Measurements from ENCODE around the gene SNHG17.

Gene SNHG17

GRCh38 chr20:38387953-38388352, 47.2 kb downstream of the SNHG17 start:
- Histone ChIP-seq H2AK5ac (ENCODE audit: low read depth, low read length) (no peak overlapping the region), H3K14ac (ENCODE audit: low read length) (no peak overlapping the region), H3K9ac (ENCODE audit: low read depth, low read length, poor library complexity) (no peak overlapping the region), H4K8ac (ENCODE audit: low read depth, low read length) (no peak overlapping the region), H3K79me1 (ENCODE audit: low read depth, low read length) (no peaks in the 10 kb centered on the region), H3K18ac (ENCODE audit: low read length) (no peak overlapping the region), H3K4me3 (ENCODE audit: low read length in 2 of 2) (no peak overlapping the region), H3K27me3 (ENCODE audit: control insufficient read depth in 3 of 3, insufficient read depth in 3 of 3, low read depth in 1 of 3, low read length in 3 of 3) (no peaks in the 10 kb centered on the region), H3K9me3 (replicated peaks in 1 of 2; ENCODE audit: control insufficient read depth in 2 of 2, insufficient read depth in 1 of 2, low read depth in 1 of 2, low read length in 2 of 2) (no peaks in the 10 kb centered on the region), H3K4me1 (ENCODE audit: control insufficient read depth in 2 of 2, insufficient read depth in 1 of 2, low read depth in 1 of 2, low read length in 2 of 2) (no peaks in the 10 kb centered on the region), H3K36me3 (replicated peaks in 1 of 2; ENCODE audit: control insufficient read depth in 2 of 2, insufficient read depth in 2 of 2, low read length in 2 of 2) (no peaks in the 10 kb centered on the region), H3K27ac (replicated peaks; ENCODE audit: low read length) (no peak overlapping the region), H3K4ac (ENCODE audit: low read length) (no peak overlapping the region), H2BK5ac (ENCODE audit: low read length) (no peak overlapping the region), H3K23ac (ENCODE audit: low read depth, low read length, poor library complexity) (no peak overlapping the region), H2BK120ac (ENCODE audit: low read depth, low read length) (no peak overlapping the region), H4K91ac (ENCODE audit: low read depth, low read length, poor library complexity) (no peak overlapping the region), H3K4me2 (ENCODE audit: insufficient read depth, low read length, poor library complexity, severe bottlenecking) (no peak overlapping the region), H2AFZ (ENCODE audit: low read length) (no peak overlapping the region), H2BK12ac (ENCODE audit: low read length) (no peak overlapping the region), H2BK15ac (ENCODE audit: low read length) (no peak overlapping the region)
- DNase-seq (ENCODE audit: low spot score), result no peak
- WGBS, 2 donors (ENCODE audit: extremely low coverage in 2 of 2, insufficient read length in 2 of 2, insufficient replicate concordance in 1 of 2), result no CpG with 5 or more reads among the region's 4 CpGs

- no peaks in the 10 kb centered on the region for H3K36me3 ChIP-seq (replicated peaks in 1 of 2; ENCODE audit: control insufficient read depth in 2 of 2, insufficient read depth in 2 of 2, low read length in 2 of 2)
- no CpG with 5 or more reads among the region's 2 CpGs for WGBS, 2 donors (ENCODE audit: extremely low coverage in 2 of 2, insufficient read length in 2 of 2, insufficient replicate concordance in 1 of 2)
These were observed 48.3 kb downstream of the SNHG17 start for GRCh38 chr20:38386851-38387250.

GRCh38 chr20:38386004-38386403, 49.1 kb downstream of the SNHG17 start:
- Histone ChIP-seq H3K4me3 (ENCODE audit: low read length in 2 of 2) (no peak overlapping the region), H4K91ac (ENCODE audit: low read depth, low read length, poor library complexity) (no peak overlapping the region), H3K4me1 (ENCODE audit: control insufficient read depth in 2 of 2, insufficient read depth in 1 of 2, low read depth in 1 of 2, low read length in 2 of 2) (no peaks in the 10 kb centered on the region), H3K4me2 (ENCODE audit: insufficient read depth, low read length, poor library complexity, severe bottlenecking) (no peak overlapping the region), H2BK120ac (ENCODE audit: low read depth, low read length) (no peak overlapping the region), H2BK15ac (ENCODE audit: low read length) (no peak overlapping the region), H2BK12ac (ENCODE audit: low read length) (no peak overlapping the region), H3K14ac (ENCODE audit: low read length) (no peak overlapping the region), H3K27ac (replicated peaks; ENCODE audit: low read length) (no peak overlapping the region), H3K4ac (ENCODE audit: low read length) (no peak overlapping the region), H2AK5ac (ENCODE audit: low read depth, low read length) (no peak overlapping the region), H3K27me3 (ENCODE audit: control insufficient read depth in 3 of 3, insufficient read depth in 3 of 3, low read depth in 1 of 3, low read length in 3 of 3) (no peaks in the 10 kb centered on the region), H2AFZ (ENCODE audit: low read length) (no peak overlapping the region), H4K8ac (ENCODE audit: low read depth, low read length) (no peak overlapping the region), H3K23ac (ENCODE audit: low read depth, low read length, poor library complexity) (no peak overlapping the region), H3K9me3 (replicated peaks in 1 of 2; ENCODE audit: control insufficient read depth in 2 of 2, insufficient read depth in 1 of 2, low read depth in 1 of 2, low read length in 2 of 2) (no peaks in the 10 kb centered on the region), H3K36me3 (replicated peaks in 1 of 2; ENCODE audit: control insufficient read depth in 2 of 2, insufficient read depth in 2 of 2, low read length in 2 of 2) (no peaks in the 10 kb centered on the region), H3K9ac (ENCODE audit: low read depth, low read length, poor library complexity) (no peak overlapping the region), H2BK5ac (ENCODE audit: low read length) (no peak overlapping the region), H3K18ac (ENCODE audit: low read length) (no peak overlapping the region), H3K79me1 (ENCODE audit: low read depth, low read length) (no peaks in the 10 kb centered on the region)
- DNase-seq (ENCODE audit: low spot score), result no peak
- no CpG with 5 or more reads among the region's 8 CpGs for WGBS, 2 donors (ENCODE audit: extremely low coverage in 2 of 2, insufficient read length in 2 of 2, insufficient replicate concordance in 1 of 2)

More at GRCh38 chr20:38386851-38387250, 48.3 kb downstream of the SNHG17 start:
- Histone ChIP-seq H2BK5ac (ENCODE audit: low read length) (no peak overlapping the region), H2AK5ac (ENCODE audit: low read depth, low read length) (no peak overlapping the region), H3K14ac (ENCODE audit: low read length) (no peak overlapping the region), H3K4me1 (ENCODE audit: control insufficient read depth in 2 of 2, insufficient read depth in 1 of 2, low read depth in 1 of 2, low read length in 2 of 2) (no peaks in the 10 kb centered on the region), H3K27me3 (ENCODE audit: control insufficient read depth in 3 of 3, insufficient read depth in 3 of 3, low read depth in 1 of 3, low read length in 3 of 3) (no peaks in the 10 kb centered on the region), H3K18ac (ENCODE audit: low read length) (no peak overlapping the region), H3K4ac (ENCODE audit: low read length) (no peak overlapping the region), H2BK12ac (ENCODE audit: low read length) (no peak overlapping the region), H3K4me2 (ENCODE audit: insufficient read depth, low read length, poor library complexity, severe bottlenecking) (no peak overlapping the region), H4K8ac (ENCODE audit: low read depth, low read length) (no peak overlapping the region), H3K27ac (replicated peaks; ENCODE audit: low read length) (no peak overlapping the region), H3K9ac (ENCODE audit: low read depth, low read length, poor library complexity) (no peak overlapping the region), H3K23ac (ENCODE audit: low read depth, low read length, poor library complexity) (no peak overlapping the region), H2BK15ac (ENCODE audit: low read length) (no peak overlapping the region), H2BK120ac (ENCODE audit: low read depth, low read length) (no peak overlapping the region), H3K9me3 (replicated peaks in 1 of 2; ENCODE audit: control insufficient read depth in 2 of 2, insufficient read depth in 1 of 2, low read depth in 1 of 2, low read length in 2 of 2) (no peaks in the 10 kb centered on the region), H3K79me1 (ENCODE audit: low read depth, low read length) (no peaks in the 10 kb centered on the region), H2AFZ (ENCODE audit: low read length) (no peak overlapping the region), H4K91ac (ENCODE audit: low read depth, low read length, poor library complexity) (no peak overlapping the region), H3K4me3 (ENCODE audit: low read length in 2 of 2) (no peak overlapping the region)
- DNase-seq (ENCODE audit: low spot score), result no peak

GRCh38 chr20:38383147-38383546, 52.0 kb downstream of the SNHG17 start:
- Histone ChIP-seq H3K9ac (ENCODE audit: low read depth, low read length, poor library complexity) (no peak overlapping the region), H3K4me3 (ENCODE audit: low read length in 2 of 2) (no peak overlapping the region)

More at GRCh38 chr20:38383147-38383546, 52.0 kb downstream of the SNHG17 start:
- no peak overlapping the region for H3K14ac ChIP-seq (ENCODE audit: low read length)
- no peak overlapping the region for H3K4me2 ChIP-seq (ENCODE audit: insufficient read depth, low read length, poor library complexity, severe bottlenecking)
- no CpG with 5 or more reads among the region's 4 CpGs for WGBS, 2 donors (ENCODE audit: extremely low coverage in 2 of 2, insufficient read length in 2 of 2, insufficient replicate concordance in 1 of 2)
- no peak overlapping the region for H4K8ac ChIP-seq (ENCODE audit: low read depth, low read length)
- DNase-seq (ENCODE audit: low spot score), result no peak
- H3K18ac ChIP-seq (ENCODE audit: low read length), result no peak overlapping the region
- no peak overlapping the region for H3K23ac ChIP-seq (ENCODE audit: low read depth, low read length, poor library complexity)
- no peak overlapping the region for H2AK5ac ChIP-seq (ENCODE audit: low read depth, low read length)
- H2AFZ ChIP-seq (ENCODE audit: low read length), result no peak overlapping the region
- no peak overlapping the region for H4K91ac ChIP-seq (ENCODE audit: low read depth, low read length, poor library complexity)
- H2BK5ac ChIP-seq (ENCODE audit: low read length), result no peak overlapping the region
- H3K4me1 ChIP-seq (ENCODE audit: control insufficient read depth in 2 of 2, insufficient read depth in 1 of 2, low read depth in 1 of 2, low read length in 2 of 2), result no peaks in the 10 kb centered on the region
- no peak overlapping the region for H3K4ac ChIP-seq (ENCODE audit: low read length)
- H3K79me1 ChIP-seq (ENCODE audit: low read depth, low read length), result no peaks in the 10 kb centered on the region
- H2BK15ac ChIP-seq (ENCODE audit: low read length), result no peak overlapping the region
- H3K9me3 ChIP-seq (replicated peaks in 1 of 2; ENCODE audit: control insufficient read depth in 2 of 2, insufficient read depth in 1 of 2, low read depth in 1 of 2, low read length in 2 of 2), result no peaks in the 10 kb centered on the region
- H2BK120ac ChIP-seq (ENCODE audit: low read depth, low read length), result no peak overlapping the region
- H3K27me3 ChIP-seq (ENCODE audit: control insufficient read depth in 3 of 3, insufficient read depth in 3 of 3, low read depth in 1 of 3, low read length in 3 of 3), result no peaks in the 10 kb centered on the region
- no peak overlapping the region for H3K27ac ChIP-seq (replicated peaks; ENCODE audit: low read length)
- H3K36me3 ChIP-seq (replicated peaks in 1 of 2; ENCODE audit: control insufficient read depth in 2 of 2, insufficient read depth in 2 of 2, low read length in 2 of 2), result no peaks in the 10 kb centered on the region
- H2BK12ac ChIP-seq (ENCODE audit: low read length), result no peak overlapping the region

Measured in neuronal stem cell (in vitro differentiated cells).